ENCODE results near the gene RNF220.
A peak's percentile ranks its signal among the peaks of the same experiment; 100 is the strongest.

RNF220 gene

GRCh38 chr1:44611866-44612265 lies 206.8 kb downstream of the RNF220 start:
- TF ChIP-seq TCF4 (CRISPR knock-in tag; IDR thresholded peaks at IDR 0.05; ENCODE audit: borderline replicate concordance), result no peak
- no peak for ATAC-seq

GRCh38 chr1:44613941-44614340 lies 208.9 kb downstream of the RNF220 start:
- TF ChIP-seq ISL1 (CRISPR knock-in tag; IDR thresholded peaks at IDR 0.05) (no peak), TSHZ2 (CRISPR knock-in tag; IDR thresholded peaks at IDR 0.05) (no peak), ZFP3 (CRISPR knock-in tag; IDR thresholded peaks at IDR 0.05) (no peak), ZNF565 (CRISPR knock-in tag; conservative IDR thresholded peaks at IDR 0.05; ENCODE audit: low read depth) (no peak), ZNF8 (CRISPR knock-in tag; IDR thresholded peaks at IDR 0.05) (no peak), CSDC2 (CRISPR knock-in tag; IDR thresholded peaks at IDR 0.05) (no peak), ZNF70 (CRISPR knock-in tag; IDR thresholded peaks at IDR 0.05) (no peak), CSRNP3 (CRISPR knock-in tag; IDR thresholded peaks at IDR 0.05) (no peak), PPARA (CRISPR knock-in tag; IDR thresholded peaks at IDR 0.05; ENCODE audit: borderline replicate concordance) (no peak), PATZ1 (CRISPR knock-in tag; IDR thresholded peaks at IDR 0.05; ENCODE audit: borderline replicate concordance) (no peak), ESRRG (CRISPR knock-in tag; IDR thresholded peaks at IDR 0.05) (no peak), OSR1 (CRISPR knock-in tag; IDR thresholded peaks at IDR 0.05) (no peak), ARNTL (CRISPR knock-in tag; IDR thresholded peaks at IDR 0.05; ENCODE audit: borderline replicate concordance, low read depth) (no peak)
- no peak for ATAC-seq

- TF ChIP-seq ARNTL (CRISPR knock-in tag; IDR thresholded peaks at IDR 0.05; ENCODE audit: borderline replicate concordance, low read depth), result no peak
- no peak for TF ChIP-seq POU6F1 (CRISPR knock-in tag; IDR thresholded peaks at IDR 0.05; ENCODE audit: borderline replicate concordance, low read depth)
- TF ChIP-seq TOX (CRISPR knock-in tag; IDR thresholded peaks at IDR 0.05; ENCODE audit: borderline replicate concordance), result no peak
- TF ChIP-seq RARB (CRISPR knock-in tag; IDR thresholded peaks at IDR 0.05), result no peak
- TF ChIP-seq TSHZ2 (CRISPR knock-in tag; IDR thresholded peaks at IDR 0.05), result no peak
- no peak for TF ChIP-seq OSR1 (CRISPR knock-in tag; IDR thresholded peaks at IDR 0.05)
- no peak for TF ChIP-seq BACH2 (CRISPR knock-in tag; IDR thresholded peaks at IDR 0.05; ENCODE audit: borderline replicate concordance)
- no peak for TF ChIP-seq ESRRG (CRISPR knock-in tag; IDR thresholded peaks at IDR 0.05)
- no peak for TF ChIP-seq CREB5 (CRISPR knock-in tag; IDR thresholded peaks at IDR 0.05; ENCODE audit: low read depth)
- no peak for TF ChIP-seq ZFP3 (CRISPR knock-in tag; IDR thresholded peaks at IDR 0.05)
- ATAC-seq, result peak; percentile 1; the same call in 1 of the 3 replicates
These were observed 211.4 kb downstream of the RNF220 start for GRCh38 chr1:44616284-44616990.

Measured in SK-N-SH treated with all-trans-retinoic acid at 6 μM for 48 hours (cell line).